HTR-8/SVneo (cell line): ENCODE measurements around the gene OSM.

Experiments
- DNase-seq: peaks from one replicate; pipeline ENCODE4 v3.0.0; 2011; ENCODE audit warnings: low spot score, mixed read lengths; ENCODE audit not compliant: insufficient read length
- FAIRE-seq: peaks from 2 replicates; lab custom pipeline; 2011; peaks lifted over from hg19 to GRCh38; lab: Jason Lieb, UNC

OSM gene

DNA sequence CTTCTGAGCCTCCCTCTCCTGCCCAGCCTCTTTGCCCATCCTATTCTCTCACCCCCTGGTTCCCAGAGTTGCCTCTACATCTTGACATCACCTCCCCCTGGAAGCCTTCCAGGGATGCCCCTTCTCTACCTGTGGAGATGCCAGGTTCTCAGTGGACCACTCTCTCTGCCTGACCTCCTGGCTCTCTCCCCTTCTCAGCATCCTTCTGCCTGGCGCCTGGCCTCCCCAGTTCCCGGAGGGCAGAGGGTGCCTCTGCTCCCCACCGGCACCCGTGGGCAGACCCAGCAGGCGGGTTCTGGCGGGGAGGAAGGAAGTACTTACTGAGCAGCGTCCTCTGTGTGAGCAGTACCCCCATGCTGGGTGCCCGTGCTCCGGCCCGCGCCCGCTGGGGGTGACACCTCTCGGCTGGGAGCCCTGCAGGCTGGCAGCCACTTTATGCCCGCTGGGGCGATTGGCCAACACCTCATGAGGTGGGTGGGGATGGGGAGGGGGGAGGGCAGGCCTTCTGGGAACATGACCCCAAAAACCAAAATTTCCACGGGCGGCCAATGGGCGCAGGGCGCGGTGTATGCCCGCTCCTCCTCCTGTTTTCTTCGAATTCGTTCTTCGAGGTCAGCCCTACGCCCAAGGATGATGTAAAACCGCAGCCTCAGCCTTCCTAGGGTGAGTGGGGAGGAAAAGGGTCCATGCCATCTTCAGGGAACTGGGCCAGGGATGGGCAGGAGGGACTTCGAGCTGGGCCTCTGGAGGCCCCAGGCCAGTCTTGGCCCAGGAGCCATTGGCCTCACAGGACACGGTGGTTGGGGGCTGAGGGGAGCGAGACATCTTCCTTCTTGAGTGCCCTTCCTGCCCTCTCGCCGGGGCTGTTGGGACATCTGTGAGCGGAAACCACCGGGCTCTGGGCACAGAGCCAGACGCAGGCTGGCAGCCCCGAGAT is at the start of gene OSM:
TSS of gene OSM (minus strand) at position 407 of the 937 bp plus-strand sequence. CDS start at position 355, 52 bp downstream.
- FAIRE-seq: no peak
- no peak for DNase-seq

DNA sequence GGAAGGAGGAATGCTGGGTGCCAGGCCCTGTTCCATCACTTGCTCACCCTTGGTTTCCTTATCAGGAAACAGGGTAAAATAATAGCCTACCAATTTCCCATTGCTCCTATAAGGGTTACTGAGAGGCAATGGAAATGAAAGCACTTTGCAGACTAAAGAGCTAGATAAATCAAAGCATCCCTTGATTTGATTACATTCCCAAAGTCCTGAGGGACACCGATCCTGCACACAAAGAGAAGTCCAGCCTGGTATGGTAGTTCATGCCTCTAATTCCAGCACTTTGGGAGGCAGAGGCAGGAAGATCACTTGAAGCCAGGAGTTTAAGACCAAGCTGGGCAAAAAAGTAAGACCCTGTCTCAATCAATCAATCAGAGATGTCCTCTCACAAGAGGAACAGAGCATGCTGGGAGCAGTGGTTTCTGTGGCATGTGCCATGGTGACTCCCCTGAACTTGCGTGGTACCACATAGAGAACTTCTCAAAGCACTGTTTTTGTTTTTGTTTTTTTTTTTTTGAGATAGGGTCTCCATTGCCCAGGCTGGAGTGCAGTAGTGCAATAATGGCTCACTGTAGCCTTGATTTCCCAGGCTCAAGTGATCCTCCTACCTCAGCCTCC is 49.4 kb upstream of the OSM start:
- DNase-seq (no peak), FAIRE-seq (no peak)

DNA sequence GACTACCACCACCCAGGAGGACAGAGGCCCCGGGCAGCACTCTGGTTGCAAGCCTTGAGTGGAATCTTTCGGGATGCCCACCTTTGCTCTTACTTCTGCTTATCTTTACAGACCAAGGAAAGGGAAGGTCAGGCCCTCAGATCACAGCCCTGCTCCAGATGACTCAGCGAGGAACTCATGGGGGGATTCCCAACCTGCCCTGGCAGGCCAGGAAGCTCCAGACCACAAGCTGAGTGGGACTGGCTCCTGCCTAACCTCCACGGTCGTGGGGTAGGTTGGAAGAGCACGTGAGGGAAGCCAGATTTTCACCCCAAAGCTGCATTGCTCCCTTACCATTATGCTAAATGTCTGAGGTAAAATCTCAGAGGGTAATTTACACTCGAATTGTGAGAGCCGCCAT is 48.3 kb upstream of the OSM start:
- FAIRE-seq: no peak
- no peak for DNase-seq

DNA sequence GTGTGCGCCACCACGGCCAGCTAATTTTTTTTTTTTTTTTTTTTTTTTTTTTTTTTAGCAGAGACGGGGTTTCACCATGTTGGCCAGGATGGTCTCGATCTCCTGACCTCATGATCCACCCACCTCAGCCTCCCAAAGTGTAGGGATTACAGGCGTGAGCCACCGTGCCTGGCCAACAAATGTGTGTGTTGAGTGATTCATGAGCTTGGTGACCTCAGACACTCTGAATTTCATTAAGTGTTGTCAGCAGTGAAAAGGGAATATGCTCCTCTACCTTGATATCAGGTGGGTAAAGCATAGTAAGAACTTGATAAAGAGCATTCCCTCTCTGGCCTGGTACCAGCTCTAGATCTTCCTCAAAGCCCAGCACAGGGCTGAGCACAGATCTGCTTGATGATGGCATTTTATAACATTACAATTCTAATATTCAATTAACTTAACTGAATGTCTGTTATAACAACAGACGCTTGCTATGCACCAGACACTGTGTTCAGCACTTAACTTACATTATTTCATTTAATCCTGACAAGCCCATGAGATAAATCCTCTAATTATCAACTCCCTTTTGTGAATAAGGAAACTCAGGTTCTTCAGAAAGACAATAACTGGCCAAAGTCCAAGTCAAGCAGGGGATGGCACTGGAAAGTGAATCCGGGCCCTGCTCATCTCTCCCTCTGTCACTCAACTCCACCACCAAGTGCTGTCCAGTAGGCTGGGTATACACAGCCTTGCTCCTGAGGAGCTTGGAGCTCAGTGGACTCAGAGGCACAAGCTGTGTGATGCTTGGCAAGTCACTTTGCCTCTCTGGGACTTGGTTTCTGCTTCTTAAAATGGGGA is 47.1 kb upstream of the OSM start:
- no peak for FAIRE-seq

DNA sequence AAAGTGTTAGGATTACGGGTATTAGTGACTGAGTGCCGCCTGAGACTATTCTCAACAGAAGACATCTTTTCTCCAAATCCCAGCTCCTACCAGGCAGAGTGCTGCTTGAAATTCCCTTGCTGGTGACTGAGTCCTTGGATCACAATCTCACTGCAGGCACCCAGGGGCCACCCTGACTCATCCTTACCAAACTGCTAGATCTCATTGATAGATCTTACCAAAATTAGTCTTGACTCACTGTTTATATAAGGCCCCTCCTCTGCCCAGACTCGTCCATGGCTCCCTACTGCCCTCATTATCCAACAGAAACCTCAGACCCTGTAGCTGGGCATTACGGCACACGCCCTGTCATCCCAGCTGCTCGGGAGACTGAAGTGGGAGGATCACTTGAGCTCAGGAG is 45.4 kb upstream of the OSM start:
- FAIRE-seq (no peak), DNase-seq (no peak)

More for the DNA sequence above, 47.1 kb upstream of the OSM start:
- DNase-seq: no peak

DNA sequence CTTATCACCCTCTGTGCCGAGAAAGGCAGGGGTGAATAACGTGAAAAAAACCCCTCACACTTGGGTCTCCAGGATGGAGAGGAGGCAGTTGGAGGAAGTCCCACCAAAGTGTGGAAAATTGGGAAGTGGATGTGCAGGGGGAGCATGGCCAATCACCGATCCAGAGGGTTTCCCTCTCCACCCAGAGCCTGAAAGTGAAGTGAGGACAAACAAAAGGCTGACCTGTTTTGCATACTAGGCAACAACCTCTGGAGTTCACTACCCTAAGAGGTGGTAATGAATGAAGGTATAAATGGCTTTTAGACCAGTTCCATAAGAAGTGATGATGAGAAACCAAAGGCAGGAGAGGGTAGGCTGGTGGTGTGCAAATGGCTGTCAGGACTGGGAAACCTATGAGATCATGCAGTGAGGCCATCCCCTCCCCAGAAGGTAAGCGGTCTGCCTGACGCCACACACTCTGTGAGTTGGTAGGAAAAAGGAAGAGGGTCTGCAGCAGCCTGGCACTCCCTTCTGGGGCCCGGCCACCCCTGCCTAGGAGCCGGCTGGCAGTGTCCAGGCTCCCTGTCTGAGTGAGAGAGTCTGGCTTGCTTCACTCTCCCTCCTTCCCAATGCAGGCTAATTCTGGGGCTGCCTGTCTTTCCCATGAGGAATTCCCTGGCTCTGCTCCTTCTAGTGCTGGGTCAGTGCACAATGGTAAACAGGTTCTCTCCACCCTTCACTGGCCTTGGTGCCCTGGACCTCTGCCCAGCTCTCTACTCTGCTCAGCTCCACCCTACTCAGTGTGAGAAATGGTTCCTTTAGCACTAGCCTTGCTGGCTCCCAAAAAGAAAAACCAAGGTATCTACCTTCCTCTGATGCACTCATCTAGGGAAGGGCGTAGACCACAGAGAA is 44.5 kb upstream of the OSM start:
- DNase-seq: no peak
- FAIRE-seq: no peak

DNA sequence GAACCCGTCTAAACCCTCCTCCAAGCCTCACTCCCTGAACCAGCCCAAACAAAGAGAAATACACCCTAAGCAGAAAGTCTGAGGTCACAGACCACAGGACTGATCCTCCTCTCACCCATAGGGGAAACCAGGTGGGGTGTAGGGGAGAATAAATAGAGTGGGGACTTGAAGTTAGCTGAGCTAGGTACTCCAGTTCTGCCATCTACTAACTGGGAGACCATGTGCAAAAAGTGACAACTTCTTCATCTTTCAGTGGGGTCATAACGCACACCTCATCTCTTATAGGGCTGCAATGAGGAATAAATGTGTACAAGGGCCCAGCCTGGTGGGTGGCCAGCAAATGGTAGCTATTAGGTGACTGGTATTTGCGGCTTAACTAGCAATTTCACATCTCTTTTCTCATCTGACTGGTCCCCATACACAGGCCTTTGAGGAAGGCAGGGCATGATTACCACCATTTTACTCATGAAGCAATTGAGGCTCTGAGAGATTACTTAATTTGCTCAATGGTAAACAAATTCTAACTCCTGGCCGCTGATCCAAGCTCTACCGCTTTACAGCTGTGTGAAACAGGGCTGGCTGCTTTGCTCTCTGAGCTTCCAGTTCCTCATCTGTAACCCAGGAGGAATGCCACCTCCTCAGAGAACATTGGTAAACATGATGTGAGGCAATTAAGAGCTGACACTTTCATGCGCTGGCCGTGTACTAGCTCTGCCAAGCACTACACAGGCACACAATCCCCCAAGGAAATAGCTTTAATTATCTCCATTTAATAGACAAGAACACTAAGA is 43.5 kb upstream of the OSM start:
- FAIRE-seq (no peak), DNase-seq (no peak)

DNA sequence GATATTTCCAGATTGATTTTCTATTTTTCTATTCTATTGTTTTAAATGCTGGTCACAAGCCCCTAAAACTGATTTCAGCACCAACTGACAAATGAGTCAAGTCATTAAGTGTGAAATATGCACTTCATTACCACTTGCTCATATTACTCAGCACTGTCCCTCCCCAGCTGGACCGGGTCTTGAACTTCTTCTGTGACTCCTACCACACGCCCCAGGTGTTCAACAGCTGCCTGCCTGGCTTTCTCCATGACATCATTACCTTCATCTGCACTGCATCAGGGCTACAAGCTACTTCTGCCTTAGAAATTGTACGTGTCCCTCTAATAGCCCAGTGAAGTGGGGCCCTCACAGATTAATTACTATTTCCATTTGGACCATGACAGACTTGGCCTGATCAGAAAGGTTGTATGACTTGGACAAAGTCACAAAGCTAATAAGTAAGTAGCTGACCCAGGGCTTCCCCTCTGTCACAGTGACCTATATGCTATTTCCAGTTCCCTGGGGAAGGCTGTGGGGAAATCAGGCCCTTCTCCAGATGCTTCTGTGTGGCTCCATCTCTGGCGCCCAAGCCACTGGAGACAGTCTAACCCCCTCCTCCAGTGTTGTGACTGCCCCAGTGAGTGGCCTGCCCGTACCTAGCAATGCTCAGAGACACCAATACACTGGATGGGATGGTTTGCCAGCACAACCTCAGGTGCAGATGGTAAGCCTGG is 42.0 kb upstream of the OSM start:
- FAIRE-seq: no peak
- DNase-seq: no peak

DNA sequence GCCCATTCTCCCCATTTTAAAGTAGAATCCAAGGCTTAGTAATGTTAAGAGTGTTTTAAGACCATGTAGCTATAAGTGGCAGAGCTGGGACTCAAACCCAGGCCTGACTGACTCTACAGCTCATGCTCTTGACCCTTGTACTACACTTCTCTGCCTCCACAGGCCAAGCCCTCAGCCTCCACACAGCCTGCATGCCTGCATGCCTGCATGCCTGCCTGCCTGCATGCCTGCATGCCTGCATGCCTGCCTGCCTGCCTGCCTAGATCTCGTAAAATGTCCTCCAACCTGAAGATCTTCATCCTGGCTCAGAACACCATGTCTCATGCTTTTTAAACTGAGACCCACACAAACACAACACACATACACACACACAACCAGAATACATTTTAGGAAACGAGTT is 41.4 kb upstream of the OSM start:
- DNase-seq: no peak
- FAIRE-seq: no peak

DNA sequence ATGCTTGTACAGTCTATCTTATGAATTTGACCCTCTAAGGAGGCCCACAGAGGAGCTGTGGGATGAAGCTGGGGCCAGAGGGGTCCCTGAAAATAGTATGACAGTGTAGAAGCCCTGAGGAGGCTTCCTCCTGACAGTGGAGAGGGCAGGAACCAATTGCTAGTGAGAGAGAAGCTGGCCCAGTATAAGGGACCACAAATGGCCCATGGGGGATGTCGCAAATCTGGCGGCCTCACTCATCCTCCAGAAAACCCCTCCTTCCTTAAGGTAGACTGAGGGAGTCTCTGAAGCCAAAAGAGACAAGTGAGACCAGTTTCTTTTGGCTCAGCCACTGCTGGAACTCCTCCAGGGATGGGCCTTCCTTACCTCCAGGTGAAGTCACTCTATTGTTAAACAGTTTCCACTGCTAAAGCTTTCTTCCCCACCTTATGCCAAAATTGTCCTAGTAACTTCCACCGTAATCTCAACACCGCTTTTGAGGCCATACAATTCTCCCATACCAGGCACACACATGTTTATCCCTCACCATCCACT is 40.5 kb upstream of the OSM start:
- FAIRE-seq: no peak
- DNase-seq: no peak

DNA sequence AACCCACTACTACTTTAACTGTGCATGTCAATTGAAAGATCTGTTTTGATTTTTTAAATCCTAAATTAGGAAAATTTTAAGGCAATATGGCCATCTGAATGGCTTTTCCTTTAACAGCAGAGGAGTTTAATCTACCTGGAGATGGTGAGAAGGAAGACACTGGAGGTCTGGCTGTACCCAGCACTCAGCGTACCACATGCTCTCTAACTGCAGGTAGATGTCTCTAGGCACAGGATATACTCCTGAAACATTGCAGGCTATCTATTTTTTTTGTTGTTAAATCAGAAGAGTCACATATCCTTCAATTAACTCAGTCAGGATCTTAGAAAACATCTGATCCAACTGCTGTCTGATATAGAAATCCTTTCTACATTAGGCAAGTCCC is 40.0 kb upstream of the OSM start:
- FAIRE-seq (no peak), DNase-seq (no peak)

DNA sequence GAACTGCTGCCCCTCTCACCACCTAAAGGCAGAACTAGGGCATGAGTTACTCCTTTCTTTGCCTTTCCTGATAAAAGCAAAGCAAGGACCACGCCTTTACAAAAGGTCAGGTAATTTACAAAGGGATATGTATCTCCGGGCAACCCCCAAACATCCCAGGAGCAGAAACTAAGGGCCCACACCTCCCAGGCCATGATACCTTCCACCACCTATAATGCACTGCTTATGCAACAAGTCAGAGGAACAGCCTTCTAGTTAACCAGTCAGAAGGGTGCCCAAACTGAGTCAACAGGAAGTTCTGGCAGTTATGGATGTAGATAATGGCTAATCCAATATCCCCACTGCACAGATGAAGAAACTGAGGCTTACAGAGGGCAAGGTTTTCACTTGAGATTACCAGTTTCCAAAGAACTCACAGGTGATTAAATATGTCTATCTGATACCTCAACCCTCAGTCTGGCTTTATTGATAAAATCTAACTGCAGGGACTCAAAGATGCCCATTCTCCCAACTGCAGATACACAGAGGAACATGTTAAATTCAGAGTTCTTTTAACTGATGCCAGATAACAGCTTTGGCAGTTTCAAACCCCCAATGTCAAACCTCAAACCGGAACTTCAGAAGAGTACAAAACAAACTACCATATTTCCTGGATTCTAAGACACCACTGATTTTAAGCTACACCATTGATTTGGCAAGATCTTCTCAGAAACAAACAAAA is 39.4 kb upstream of the OSM start:
- no peak for DNase-seq
- FAIRE-seq: no peak

DNA sequence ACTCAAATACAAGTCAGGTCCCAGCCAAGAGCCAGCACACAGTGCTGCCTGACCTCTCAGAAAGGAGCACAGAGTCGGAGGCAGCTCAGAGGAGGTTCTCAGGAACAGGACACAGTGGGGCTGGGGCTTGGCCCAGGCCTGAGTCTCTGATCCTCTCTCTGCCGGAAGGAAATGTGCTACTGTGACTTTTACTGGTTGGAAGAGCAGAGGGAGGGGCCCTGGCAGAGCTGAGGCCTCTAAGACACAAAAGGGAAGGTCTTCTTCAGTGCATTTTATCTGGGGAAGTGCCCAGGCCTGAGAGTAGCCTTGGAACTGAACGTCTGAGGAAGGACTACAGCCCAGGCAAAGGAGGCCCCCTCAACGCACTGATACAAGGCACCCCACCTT is 38.9 kb upstream of the OSM start:
- no peak for DNase-seq
- FAIRE-seq: no peak

DNA sequence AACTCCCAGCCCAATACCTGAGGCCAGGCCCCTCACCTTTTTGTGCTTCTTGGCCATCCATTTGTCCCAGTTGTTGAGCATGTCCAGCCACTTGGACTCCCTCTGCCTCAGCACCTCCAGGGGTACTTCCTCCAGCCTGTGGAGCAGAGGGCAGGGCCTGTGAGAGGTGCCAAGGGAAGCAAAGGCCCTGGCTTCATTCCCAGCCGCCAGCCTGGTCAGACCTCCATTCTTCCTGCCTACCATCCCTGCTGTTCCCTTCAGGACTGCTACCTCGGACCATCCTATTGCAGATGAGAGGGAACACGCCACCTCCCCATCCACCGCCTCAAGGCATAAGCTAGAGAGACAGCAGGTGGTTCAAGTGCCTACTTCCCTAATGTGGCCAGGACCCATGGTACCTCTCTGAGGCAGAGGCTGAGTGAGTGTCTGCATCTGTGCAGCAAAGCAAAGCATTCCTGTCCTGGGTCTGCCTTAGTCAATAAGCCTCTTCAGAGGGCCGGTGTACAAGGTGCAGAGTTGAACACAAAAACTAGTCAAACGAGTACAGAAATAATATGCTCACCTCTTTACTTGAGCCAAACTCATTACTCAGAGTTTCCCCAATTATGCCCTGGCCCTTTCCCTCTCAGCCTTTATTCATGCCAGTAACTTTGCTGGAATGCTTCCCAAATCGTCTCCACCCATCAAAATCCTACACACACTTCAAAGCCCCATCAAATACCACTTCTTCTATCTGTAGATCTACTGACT is 38.0 kb upstream of the OSM start:
- no peak for FAIRE-seq
- DNase-seq: no peak

DNA sequence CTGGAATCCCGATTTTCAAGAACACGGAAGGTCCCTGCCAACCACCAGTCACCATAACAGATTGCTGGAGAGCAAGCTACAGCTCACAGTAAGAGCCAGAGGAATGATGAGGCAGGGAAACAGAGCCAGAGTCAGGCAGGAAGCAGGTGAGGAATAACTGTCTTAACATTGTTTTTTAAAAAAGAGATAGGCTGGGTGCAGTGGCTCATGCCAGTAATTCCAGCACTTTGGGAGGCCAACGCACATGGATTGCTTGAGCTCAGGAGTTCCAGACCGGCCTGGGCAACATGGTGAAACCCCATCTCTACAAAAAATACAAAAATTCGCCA is 36.1 kb upstream of the OSM start:
- DNase-seq: no peak
- FAIRE-seq: no peak

DNA sequence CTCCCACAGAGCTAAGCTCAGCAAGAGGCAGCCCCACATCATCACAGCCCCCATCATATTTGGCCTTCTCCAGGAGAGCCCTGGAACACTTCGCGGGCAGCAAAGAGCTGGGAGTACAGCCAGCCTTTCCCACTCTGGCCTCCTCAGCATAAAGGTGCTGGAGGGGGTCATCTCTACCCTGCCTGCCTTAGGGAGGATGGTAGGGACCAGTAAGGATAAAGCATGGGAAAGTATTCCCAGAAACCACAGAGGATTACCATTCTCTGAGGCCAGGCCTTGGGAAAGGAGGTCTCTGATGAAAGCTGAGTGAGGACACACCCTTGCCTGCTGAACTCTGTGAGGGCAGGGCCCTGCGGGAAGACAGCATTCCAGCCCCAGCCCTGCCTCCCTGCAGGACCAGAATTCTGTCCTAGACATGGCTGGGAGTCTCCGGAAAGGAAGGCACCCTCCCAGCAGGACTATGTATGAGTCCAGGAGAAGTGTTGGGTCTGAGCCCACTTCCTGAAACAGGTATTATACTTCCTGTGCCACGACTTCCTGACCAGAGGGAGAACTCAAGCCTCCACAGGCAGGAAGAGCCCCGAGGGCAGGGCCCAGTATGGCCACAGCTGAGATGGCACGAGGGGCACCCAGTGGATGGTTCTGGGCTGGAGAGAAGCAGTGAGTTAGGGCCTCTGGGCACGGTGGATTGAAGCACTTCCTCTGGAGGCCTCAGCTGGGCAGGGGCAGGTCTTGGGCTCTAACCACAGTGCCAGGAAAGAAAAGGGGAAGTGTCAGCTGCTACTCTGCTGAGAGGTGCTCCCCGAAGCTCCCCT is 35.6 kb upstream of the OSM start:
- DNase-seq (no peak), FAIRE-seq (no peak)
